Ecto neural progenitor cell (in vitro differentiated cells): ENCODE data around the gene CENATAC.
"Not testable (repeated sequence)": the region's sequence is repeated elsewhere in the genome, so short reads cannot be mapped to it uniquely, and the experiment has no call there.

Experiments used
- DNase-seq: peaks from one replicate; pipeline ENCODE4 v3.0.0-alpha.2; 2018; ENCODE audit warnings: low spot score

Gene CENATAC

GRCh38 chr11:118997627-118998387, at the start of gene CENATAC:
Gene CENATAC, plus strand, starts transcription at chr11:118998138. Its CDS starts 60 bp downstream, at chr11:118998198.
- peak; percentile 98 for DNase-seq

GRCh38 chr11:118953265-118953664, 44.7 kb upstream of the CENATAC start:
- peak; percentile 83 for DNase-seq

GRCh38 chr11:118953976-118954375, 44.0 kb upstream of the CENATAC start:
- DNase-seq: not testable (repeated sequence)

GRCh38 chr11:118956094-118956846, 41.7 kb upstream of the CENATAC start, which contains the start of gene UPK2:
Gene UPK2, plus strand, starts transcription at chr11:118956298. Its CDS starts 53 bp downstream, at chr11:118956351.
- peak; percentile 91 for DNase-seq

GRCh38 chr11:118956847-118957469, 41.0 kb upstream of the CENATAC start:
- DNase-seq: no peak

- no peak for DNase-seq
These were observed 40.4 kb upstream of the CENATAC start for GRCh38 chr11:118957549-118957948.

- no peak for DNase-seq
These were observed 40.0 kb upstream of the CENATAC start for GRCh38 chr11:118957968-118958367.

GRCh38 chr11:118958577-118958976, 39.4 kb upstream of the CENATAC start:
- DNase-seq: no peak

GRCh38 chr11:118961189-118961588, 36.7 kb upstream of the CENATAC start:
- DNase-seq: no peak

GRCh38 chr11:118961591-118961990, 36.3 kb upstream of the CENATAC start:
- DNase-seq: no peak

- DNase-seq: not testable (repeated sequence)
These were observed 28.4 kb upstream of the CENATAC start for GRCh38 chr11:118969508-118969907.

- no peak for DNase-seq
These were observed 26.3 kb upstream of the CENATAC start, which contains the start of gene FOXR1 for GRCh38 chr11:118971646-118972045. Gene FOXR1, plus strand, starts transcription at chr11:118971761. Its CDS starts 171 bp downstream, at chr11:118971932.

- DNase-seq: no peak
These were observed 24.0 kb upstream of the CENATAC start for GRCh38 chr11:118973985-118974384.

- DNase-seq: no peak
These were observed 21.9 kb upstream of the CENATAC start for GRCh38 chr11:118975771-118976709.

GRCh38 chr11:118979434-118979833, 18.5 kb upstream of the CENATAC start:
- peak; percentile 52 for DNase-seq

GRCh38 chr11:118980191-118980881, 17.6 kb upstream of the CENATAC start:
- no peak for DNase-seq

GRCh38 chr11:118984337-118984736, 13.6 kb upstream of the CENATAC start:
- not testable (repeated sequence) for DNase-seq

- DNase-seq: no peak
These were observed 13.1 kb upstream of the CENATAC start for GRCh38 chr11:118984825-118985224.

GRCh38 chr11:118988280-118988679, 9.7 kb upstream of the CENATAC start:
- DNase-seq: no peak

- DNase-seq: not testable (repeated sequence)
These were observed 6.4 kb upstream of the CENATAC start for GRCh38 chr11:118991486-118992038.
